Ishikawa (cell line): ENCODE data around the gene CLEC2A.

Source experiments
- CEBPB ChIP-seq: IDR thresholded peaks from 2 replicates; pipeline ENCODE4 v1.6.1; 2012
- CREB1 ChIP-seq: IDR thresholded peaks from 2 replicates; pipeline ENCODE4 v1.6.1; 2012; ENCODE audit warnings: low read depth
- EGR1 ChIP-seq: IDR thresholded peaks from 2 replicates; pipeline ENCODE4 v1.6.1; 2012
- EP300 ChIP-seq: IDR thresholded peaks from 2 replicates; pipeline ENCODE4 v1.6.1; 2012; ENCODE audit warnings: borderline replicate concordance
- FOXM1 ChIP-seq: IDR thresholded peaks from 2 replicates; pipeline ENCODE4 v1.6.1; 2012; ENCODE audit warnings: low read depth, borderline replicate concordance
- NFIC ChIP-seq: IDR thresholded peaks from 2 replicates; pipeline ENCODE4 v1.6.1; 2012
- RAD21 ChIP-seq: IDR thresholded peaks from 2 replicates; pipeline ENCODE4 v1.6.1; 2012; ENCODE audit warnings: low read depth
- TAF1 ChIP-seq: IDR thresholded peaks from 2 replicates; pipeline ENCODE4 v1.6.1; 2012; ENCODE audit warnings: low read depth, mild to moderate bottlenecking
- TCF12 ChIP-seq: IDR thresholded peaks from 2 replicates; pipeline ENCODE4 v1.6.1; 2012; ENCODE audit warnings: low read depth
- TEAD4 ChIP-seq: IDR thresholded peaks from 2 replicates; pipeline ENCODE4 v1.6.1; 2012
- YY1 ChIP-seq: IDR thresholded peaks from 2 replicates; pipeline ENCODE4 v1.6.1; 2012; ENCODE audit warnings: low read depth
- ZBTB7A ChIP-seq: IDR thresholded peaks from 2 replicates; pipeline ENCODE4 v1.6.1; 2012; ENCODE audit warnings: low read depth
- TF ChIP-seq, protein P1 (sequence below): IDR thresholded peaks from 2 replicates; pipeline ENCODE4 v1.6.1; 2012; ENCODE audit warnings: low read depth, mild to moderate bottlenecking
- TF ChIP-seq, protein P2 (sequence below): IDR thresholded peaks from 2 replicates; pipeline ENCODE4 v1.6.1; 2012
- TF ChIP-seq, protein P3 (sequence below): IDR thresholded peaks from 2 replicates; pipeline ENCODE4 v1.6.1; 2012

Gene CLEC2A

DNA sequence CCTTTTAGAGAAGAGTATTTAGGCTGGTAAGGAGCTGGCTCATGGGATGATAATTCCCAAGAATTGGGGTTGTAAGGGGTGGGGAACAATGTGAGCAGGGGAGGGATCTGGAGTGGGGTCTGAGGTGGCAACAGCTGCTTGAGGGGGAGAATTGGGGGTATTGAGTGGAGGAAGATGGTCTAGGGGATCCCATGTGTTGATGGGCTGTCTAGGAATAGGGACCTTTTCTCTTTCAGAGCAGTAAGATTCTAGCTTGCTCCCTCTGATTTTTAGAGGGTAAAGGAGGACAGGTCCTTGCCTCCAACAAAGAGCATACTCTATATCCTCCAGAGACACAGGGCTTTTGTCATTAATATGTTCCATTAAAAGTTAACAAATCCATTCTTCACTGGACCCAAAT, 22.4 kb downstream of the CLEC2A start:
- TF ChIP-seq NFIC (no peak), EGR1 (no peak), EP300 (no peak), TAF1 (no peak)
- TF ChIP-seq, protein P1, sequence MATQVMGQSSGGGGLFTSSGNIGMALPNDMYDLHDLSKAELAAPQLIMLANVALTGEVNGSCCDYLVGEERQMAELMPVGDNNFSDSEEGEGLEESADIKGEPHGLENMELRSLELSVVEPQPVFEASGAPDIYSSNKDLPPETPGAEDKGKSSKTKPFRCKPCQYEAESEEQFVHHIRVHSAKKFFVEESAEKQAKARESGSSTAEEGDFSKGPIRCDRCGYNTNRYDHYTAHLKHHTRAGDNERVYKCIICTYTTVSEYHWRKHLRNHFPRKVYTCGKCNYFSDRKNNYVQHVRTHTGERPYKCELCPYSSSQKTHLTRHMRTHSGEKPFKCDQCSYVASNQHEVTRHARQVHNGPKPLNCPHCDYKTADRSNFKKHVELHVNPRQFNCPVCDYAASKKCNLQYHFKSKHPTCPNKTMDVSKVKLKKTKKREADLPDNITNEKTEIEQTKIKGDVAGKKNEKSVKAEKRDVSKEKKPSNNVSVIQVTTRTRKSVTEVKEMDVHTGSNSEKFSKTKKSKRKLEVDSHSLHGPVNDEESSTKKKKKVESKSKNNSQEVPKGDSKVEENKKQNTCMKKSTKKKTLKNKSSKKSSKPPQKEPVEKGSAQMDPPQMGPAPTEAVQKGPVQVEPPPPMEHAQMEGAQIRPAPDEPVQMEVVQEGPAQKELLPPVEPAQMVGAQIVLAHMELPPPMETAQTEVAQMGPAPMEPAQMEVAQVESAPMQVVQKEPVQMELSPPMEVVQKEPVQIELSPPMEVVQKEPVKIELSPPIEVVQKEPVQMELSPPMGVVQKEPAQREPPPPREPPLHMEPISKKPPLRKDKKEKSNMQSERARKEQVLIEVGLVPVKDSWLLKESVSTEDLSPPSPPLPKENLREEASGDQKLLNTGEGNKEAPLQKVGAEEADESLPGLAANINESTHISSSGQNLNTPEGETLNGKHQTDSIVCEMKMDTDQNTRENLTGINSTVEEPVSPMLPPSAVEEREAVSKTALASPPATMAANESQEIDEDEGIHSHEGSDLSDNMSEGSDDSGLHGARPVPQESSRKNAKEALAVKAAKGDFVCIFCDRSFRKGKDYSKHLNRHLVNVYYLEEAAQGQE: no peak
- TF ChIP-seq, protein P2, sequence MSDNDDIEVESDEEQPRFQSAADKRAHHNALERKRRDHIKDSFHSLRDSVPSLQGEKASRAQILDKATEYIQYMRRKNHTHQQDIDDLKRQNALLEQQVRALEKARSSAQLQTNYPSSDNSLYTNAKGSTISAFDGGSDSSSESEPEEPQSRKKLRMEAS: no peak

DNA sequence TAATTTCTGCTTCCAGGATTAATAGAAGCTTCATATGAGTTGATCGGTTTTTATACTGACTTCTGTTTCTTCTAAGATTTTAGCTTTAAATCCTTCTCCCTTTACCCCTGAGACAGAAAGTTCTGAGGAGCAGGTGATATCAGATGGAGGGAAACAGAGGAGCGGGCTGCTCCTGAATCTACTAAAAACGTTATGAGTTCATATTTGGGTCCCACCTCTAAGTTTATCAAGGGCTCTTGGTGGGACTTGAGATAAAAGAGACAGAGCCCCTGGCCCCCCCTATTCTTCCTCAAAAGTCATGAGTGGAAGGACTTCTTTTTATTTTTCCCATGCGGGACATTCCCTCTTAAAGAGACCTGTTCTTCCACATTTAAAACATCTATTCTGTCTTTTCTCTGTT, 23.8 kb downstream of the CLEC2A start:
- TF ChIP-seq NFIC: no peak
- TF ChIP-seq, protein P3, sequence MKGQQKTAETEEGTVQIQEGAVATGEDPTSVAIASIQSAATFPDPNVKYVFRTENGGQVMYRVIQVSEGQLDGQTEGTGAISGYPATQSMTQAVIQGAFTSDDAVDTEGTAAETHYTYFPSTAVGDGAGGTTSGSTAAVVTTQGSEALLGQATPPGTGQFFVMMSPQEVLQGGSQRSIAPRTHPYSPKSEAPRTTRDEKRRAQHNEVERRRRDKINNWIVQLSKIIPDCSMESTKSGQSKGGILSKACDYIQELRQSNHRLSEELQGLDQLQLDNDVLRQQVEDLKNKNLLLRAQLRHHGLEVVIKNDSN: no peak
- no peak for TF ChIP-seq EP300
- no peak for TF ChIP-seq TEAD4
- no peak for TF ChIP-seq TCF12
- TF ChIP-seq FOXM1: no peak
- TF ChIP-seq CREB1: no peak
- no peak for TF ChIP-seq EGR1

DNA sequence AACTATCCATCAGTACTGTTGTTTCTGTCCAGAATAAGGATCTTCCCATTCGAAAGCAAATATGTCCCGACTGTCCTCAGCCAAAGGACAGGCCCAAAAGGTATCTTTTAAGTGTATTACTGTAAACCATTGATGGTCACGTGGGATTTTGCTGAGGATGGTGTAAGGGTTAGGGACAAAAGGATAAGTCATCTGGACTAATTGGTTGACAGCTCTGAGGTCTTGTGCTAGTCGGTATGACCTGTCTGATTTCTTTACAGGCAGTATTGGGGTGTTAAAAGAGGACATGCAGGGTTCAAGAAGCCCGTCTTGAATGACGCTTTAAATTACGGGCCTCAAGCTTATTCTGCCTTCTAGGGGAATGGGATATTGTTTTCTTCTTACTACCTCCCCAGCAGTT, 24.4 kb downstream of the CLEC2A start:
- TF ChIP-seq RAD21 (no peak), CEBPB (no peak), YY1 (no peak), TCF12 (no peak), TEAD4 (no peak), FOXM1 (no peak), CREB1 (no peak), NFIC (no peak), TAF1 (no peak), ZBTB7A (no peak), EGR1 (no peak), EP300 (no peak)
- TF ChIP-seq, protein P1: no peak
- TF ChIP-seq, protein P3: no peak
- TF ChIP-seq, protein P2: no peak

DNA sequence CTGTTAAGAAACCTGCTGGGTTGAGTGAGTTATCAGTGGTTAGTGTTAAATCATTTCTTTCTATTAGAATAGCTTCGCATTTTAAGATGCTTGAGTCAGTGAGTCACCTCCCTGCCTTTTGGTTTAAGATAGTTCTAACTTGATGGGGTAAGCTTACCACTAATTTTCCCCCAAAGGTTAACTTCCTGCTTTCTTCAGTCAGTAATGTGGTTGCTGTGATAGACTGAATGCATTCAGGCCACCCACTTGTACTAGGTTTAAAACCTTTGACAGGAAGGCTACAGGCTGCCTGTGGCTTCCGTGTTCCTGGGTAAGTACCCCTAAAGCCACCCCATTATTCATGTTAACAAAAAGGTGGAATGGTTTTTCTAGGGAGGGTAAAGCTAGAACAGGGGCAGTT, 25.3 kb downstream of the CLEC2A start:
- TF ChIP-seq TAF1 (no peak), RAD21 (no peak), CREB1 (no peak), TEAD4 (no peak), EGR1 (no peak), NFIC (no peak), EP300 (no peak), CEBPB (no peak), YY1 (no peak), ZBTB7A (no peak), FOXM1 (no peak), TCF12 (no peak)
- TF ChIP-seq, protein P1: no peak
- TF ChIP-seq, protein P2: no peak
- TF ChIP-seq, protein P3: no peak
